Gastroesophageal sphincter (tissue), 3 donors: ENCODE results near the gene KIRREL1.

ENCODE experiments used
- POLR2A ChIP-seq, 2 donors: fragments of 450-650 bp; IDR thresholded peaks; one replicate each; pipeline ENCODE4 v1.6.1; 2017; ENCODE audit warnings: antibody characterized with exemption in 2 of 2, mild to moderate bottlenecking in 2 of 2, moderate library complexity in 1 of 2
- TF ChIP-seq, protein P1 (sequence below), 4 experiments: fragments of 200-600 bp in 2 of 4; fragments of 450-650 bp in 2 of 4; sonication (generic) in 1 of 4; IDR thresholded peaks; one replicate each; pipeline ENCODE4 v1.5.1; 2017 to 2019; ENCODE audit warnings: antibody characterized with exemption in 4 of 4, mild to moderate bottlenecking in 2 of 4, moderate library complexity in 2 of 4

DNA sequence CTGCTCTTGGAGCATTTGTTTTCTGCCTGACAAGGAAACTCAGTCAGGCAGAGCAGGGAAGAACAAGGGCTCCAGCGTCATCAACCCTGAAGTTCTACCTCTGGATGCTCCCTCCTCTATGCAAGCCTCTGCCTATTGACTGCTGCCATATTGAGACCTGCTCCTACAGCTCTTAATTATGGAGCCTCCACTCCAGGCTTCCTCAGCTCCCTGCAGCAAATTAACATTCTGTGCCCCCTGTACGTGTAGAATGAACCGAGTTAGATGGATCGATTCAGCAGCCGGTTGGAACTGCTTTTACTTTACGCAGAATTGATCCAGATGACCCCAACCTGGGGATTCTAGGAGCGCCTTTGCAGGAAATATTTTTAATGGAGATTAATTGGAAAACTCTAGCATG lies 68.7 kb downstream of the KIRREL1 start:
- TF ChIP-seq, protein P1, sequence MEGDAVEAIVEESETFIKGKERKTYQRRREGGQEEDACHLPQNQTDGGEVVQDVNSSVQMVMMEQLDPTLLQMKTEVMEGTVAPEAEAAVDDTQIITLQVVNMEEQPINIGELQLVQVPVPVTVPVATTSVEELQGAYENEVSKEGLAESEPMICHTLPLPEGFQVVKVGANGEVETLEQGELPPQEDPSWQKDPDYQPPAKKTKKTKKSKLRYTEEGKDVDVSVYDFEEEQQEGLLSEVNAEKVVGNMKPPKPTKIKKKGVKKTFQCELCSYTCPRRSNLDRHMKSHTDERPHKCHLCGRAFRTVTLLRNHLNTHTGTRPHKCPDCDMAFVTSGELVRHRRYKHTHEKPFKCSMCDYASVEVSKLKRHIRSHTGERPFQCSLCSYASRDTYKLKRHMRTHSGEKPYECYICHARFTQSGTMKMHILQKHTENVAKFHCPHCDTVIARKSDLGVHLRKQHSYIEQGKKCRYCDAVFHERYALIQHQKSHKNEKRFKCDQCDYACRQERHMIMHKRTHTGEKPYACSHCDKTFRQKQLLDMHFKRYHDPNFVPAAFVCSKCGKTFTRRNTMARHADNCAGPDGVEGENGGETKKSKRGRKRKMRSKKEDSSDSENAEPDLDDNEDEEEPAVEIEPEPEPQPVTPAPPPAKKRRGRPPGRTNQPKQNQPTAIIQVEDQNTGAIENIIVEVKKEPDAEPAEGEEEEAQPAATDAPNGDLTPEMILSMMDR (IDR thresholded peaks at IDR 0.05) = no peak
- no peak for TF ChIP-seq POLR2A (IDR thresholded peaks at IDR 0.05)
